Thoracic aorta (tissue), 2 donors: Measurements from ENCODE around the gene RPL13. TPM values are rescaled to one million over a fixed set of nuclear protein-coding genes. Genes with fewer than 3 reads are reported as not detected.
"Not testable (repeated sequence)": the region's sequence is repeated elsewhere in the genome, so short reads cannot be mapped to it uniquely, and the experiment has no call there.

ENCODE experiments used
- ATAC-seq: fragments of 150-250 bp; one replicate; pipeline ENCODE4 v1.8.0; 2017; ENCODE audit warnings: low read depth; ENCODE audit not compliant: insufficient number of reproducible peaks, low FRiP score
- DNase-seq: peaks from one replicate; pipeline ENCODE4 v3.0.0-alpha.2; 2020; ENCODE audit warnings: low spot score
- H3K27ac ChIP-seq, 2 donors: fragments of 200-600 bp; sonication (generic); 1 replicate in 1 of 2; 2 replicates in 1 of 2; pipeline ENCODE4 v1.5.1; 2016; ENCODE audit warnings: mild to moderate bottlenecking in 2 of 2, moderate library complexity in 2 of 2
- H3K27me3 ChIP-seq: fragments of 200-600 bp; sonication (generic); replicated peaks from 2 replicates; pipeline ENCODE4 v1.6.0; 2016; ENCODE audit warnings: mild to moderate bottlenecking; ENCODE audit not compliant: insufficient read depth
- H3K36me3 ChIP-seq: fragments of 200-600 bp; sonication (generic); one replicate; pipeline ENCODE4 v1.5.1; 2016
- H3K4me1 ChIP-seq, 2 donors: fragments of 200-600 bp; sonication (generic); 1 replicate in 1 of 2; 2 replicates in 1 of 2; pipeline versions ENCODE4 v1.5.1 to v1.6.0; 2016; ENCODE audit warnings: low read depth in 2 of 2, mild to moderate bottlenecking in 1 of 2; ENCODE audit not compliant: control insufficient read depth in 1 of 2
- H3K4me3 ChIP-seq: fragments of 200-600 bp; sonication (generic); 2 replicates; pipeline ENCODE4 v1.5.1; 2016; ENCODE audit warnings: mild to moderate bottlenecking
- H3K9me3 ChIP-seq: fragments of 200-600 bp; sonication (generic); 2 replicates; pipeline ENCODE4 v1.5.1; 2016
- total RNA-seq, 2 donors: library from RNA; depleted of rRNA; stranded (reverse); fragments of >200 nt; gene quantifications; one replicate each; pipeline versions ENCODE4 v1.1.0 to v1.2.3, GENCODE V29; 2016
- TF ChIP-seq, protein P1 (sequence below): fragments of 200-600 bp; sonication (generic); IDR thresholded peaks from one replicate; pipeline ENCODE4 v1.5.1; 2019; ENCODE audit warnings: antibody characterized with exemption

RPL13 gene
- total RNA-seq, 2 donors from 2014 or later, result 3,914 to 4,192 TPM

DNA sequence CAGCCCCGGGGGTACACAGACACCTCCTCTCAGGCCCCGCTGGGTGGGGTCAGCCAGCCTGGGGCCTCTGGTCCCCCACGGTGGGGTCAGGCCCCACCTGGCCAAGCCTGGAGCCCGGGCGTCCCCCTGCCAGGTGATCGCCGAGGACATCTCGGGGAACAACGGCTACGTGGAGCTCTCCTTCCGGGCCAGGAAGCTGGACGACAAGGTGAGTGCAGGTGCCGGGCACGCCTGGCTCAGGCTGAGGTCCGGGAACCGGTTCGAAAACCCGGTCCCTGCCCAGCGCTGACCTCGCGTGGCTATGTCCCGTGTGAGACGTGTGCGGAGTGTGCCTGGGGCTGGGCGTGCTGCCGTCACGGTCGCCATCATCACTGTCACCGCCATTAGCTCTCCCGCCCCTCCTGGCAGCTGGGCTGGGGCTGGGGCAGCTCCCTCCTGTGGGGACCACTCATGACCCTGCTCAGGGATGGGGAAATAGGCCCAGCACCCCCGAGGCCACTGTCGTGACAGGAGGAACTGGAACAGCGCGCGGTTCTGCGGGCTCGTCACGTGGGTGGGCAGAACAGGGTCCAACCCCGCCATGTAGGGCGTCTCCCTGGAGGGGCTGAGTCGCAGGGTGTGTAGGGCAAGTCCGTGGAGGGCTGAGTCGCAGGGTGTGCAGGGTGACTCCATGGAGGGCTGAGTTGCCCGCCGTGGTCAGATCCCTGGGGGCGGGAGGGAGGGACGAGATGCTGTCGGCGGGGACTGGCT is 23.6 kb downstream of the RPL13 start:
- Histone ChIP-seq H3K4me3 (no peak overlapping the region), H3K9me3 (no peaks in the 10 kb centered on the region), H3K36me3 (no peaks in the 10 kb centered on the region), H3K27me3 (no peaks in the 10 kb centered on the region), H3K27ac (no peak overlapping the region), H3K4me1 (no peaks in the 10 kb centered on the region)
- ATAC-seq (no peak), DNase-seq (no peak)
- TF ChIP-seq, protein P1, sequence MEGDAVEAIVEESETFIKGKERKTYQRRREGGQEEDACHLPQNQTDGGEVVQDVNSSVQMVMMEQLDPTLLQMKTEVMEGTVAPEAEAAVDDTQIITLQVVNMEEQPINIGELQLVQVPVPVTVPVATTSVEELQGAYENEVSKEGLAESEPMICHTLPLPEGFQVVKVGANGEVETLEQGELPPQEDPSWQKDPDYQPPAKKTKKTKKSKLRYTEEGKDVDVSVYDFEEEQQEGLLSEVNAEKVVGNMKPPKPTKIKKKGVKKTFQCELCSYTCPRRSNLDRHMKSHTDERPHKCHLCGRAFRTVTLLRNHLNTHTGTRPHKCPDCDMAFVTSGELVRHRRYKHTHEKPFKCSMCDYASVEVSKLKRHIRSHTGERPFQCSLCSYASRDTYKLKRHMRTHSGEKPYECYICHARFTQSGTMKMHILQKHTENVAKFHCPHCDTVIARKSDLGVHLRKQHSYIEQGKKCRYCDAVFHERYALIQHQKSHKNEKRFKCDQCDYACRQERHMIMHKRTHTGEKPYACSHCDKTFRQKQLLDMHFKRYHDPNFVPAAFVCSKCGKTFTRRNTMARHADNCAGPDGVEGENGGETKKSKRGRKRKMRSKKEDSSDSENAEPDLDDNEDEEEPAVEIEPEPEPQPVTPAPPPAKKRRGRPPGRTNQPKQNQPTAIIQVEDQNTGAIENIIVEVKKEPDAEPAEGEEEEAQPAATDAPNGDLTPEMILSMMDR, result no peak

DNA sequence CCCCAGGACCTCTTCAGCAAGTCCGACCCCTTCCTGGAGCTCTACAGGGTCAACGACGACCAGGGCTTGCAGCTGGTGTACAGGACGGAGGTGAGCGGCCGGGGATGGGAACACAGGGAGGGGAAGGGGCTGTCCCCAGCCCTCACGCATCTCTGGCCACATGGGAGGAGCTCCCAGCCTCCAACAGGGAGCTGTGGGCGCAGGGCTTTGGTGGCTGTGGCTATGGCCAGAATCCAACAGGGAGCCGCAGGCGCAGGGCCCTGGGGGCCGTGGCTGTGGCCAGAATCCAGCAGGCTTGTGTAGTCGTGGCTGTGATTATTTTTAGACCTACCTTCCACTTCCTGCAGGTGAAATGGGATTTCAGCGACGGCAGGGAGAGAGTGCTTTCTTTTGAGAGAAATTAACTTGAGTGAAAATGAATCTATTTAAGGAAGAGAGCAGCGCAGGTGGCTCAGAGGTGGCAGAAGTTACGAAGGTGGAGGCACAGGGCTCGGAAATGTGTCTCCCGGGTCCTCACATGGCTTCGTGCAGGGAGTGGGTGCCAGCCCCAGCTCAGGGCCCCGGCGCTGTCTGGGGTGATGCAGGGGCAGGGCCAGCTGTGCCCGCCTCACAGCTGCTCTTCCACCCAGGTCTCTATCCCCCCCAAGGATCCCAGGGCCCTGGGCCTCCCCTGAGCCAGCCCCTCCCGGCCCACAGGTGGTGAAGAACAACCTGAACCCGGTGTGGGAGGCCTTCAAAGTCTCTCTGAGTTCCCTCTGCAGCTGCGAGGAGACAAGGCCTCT is 24.5 kb downstream of the RPL13 start:
- ATAC-seq, result no peak
- no peak overlapping the region for H3K27ac ChIP-seq

DNA sequence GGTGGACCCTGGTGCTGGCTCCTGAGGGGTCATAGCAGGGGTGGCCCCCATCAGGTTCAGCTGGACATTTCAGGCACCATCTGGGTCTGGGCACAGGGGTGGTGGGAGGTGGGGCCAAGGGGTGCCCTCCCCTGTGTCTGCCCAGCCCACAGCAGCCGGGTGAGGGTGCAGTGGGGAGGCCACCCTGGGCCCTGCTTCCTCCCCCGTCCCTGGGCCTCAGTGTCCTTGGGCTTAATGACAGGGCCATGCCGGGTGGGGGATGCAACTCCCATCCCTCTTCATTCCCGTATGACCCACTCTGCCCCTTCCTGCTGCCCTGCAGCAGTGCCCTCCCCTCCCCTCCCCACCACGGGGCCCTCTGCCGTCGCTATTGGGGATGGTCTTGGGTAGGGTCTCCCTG is 25.7 kb downstream of the RPL13 start:
- TF ChIP-seq, protein P1, result no peak
- H3K4me1 ChIP-seq, result no peaks in the 10 kb centered on the region
- no peaks in the 10 kb centered on the region for H3K36me3 ChIP-seq
- no peak overlapping the region for H3K27ac ChIP-seq
- H3K27me3 ChIP-seq, result no peaks in the 10 kb centered on the region
- no peak overlapping the region for H3K4me3 ChIP-seq
- no peaks in the 10 kb centered on the region for H3K9me3 ChIP-seq
- DNase-seq, result no peak
- no peak for ATAC-seq

More for the DNA sequence above, 24.5 kb downstream of the RPL13 start:
- Histone ChIP-seq H3K4me3 (no peak overlapping the region), H3K4me1 (no peaks in the 10 kb centered on the region), H3K9me3 (no peaks in the 10 kb centered on the region), H3K27me3 (no peaks in the 10 kb centered on the region), H3K36me3 (no peaks in the 10 kb centered on the region)
- no peak for DNase-seq
- TF ChIP-seq, protein P1, result no peak

DNA sequence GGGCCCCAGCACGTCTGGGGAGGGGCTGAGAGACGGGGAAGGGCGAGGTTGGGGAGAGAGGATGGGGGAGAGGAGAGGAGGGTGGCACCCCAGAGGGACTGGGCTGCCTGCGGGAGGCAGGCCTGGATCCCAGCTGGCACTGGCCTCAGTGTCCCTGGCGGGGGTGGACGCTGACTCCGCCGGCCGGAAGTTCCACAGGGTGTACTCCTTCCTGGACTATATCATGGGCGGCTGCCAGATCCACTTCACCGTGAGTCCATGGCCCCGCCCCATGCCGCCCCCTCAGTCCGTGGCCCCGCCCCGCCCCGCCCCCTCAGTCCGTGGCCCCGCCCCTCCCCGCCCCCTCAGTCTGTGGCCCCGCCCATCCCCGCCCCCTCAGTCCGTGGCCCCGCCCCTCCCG is 26.4 kb downstream of the RPL13 start:
- H3K4me3 ChIP-seq, result no peak overlapping the region
- TF ChIP-seq, protein P1, result no peak
- ATAC-seq (no peak), DNase-seq (no peak)
- H3K4me1 ChIP-seq, result no peaks in the 10 kb centered on the region
- no peak overlapping the region for H3K27ac ChIP-seq
- H3K36me3 ChIP-seq, result no peaks in the 10 kb centered on the region
- H3K27me3 ChIP-seq, result no peaks in the 10 kb centered on the region
- no peaks in the 10 kb centered on the region for H3K9me3 ChIP-seq

DNA sequence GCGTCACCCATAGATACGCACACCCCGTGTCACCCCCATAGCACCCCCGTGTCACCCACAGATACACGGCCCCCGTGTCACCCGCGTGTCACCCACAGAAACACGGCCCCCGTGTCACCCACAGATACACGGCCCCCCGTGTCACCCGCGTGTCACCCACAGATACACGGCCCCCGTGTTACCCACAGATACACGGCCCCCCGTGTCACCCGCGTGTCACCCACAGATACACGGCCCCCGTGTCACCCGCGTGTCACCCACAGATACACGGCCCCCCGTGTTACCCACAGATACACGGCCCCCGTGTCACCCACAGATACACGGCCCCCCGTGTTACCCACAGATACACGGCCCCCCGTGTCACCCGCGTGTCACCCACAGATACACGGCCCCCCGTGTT is 27.2 kb downstream of the RPL13 start:
- not testable (repeated sequence) for ATAC-seq, H3K4me1 ChIP-seq, H3K9me3 ChIP-seq, H3K4me3 ChIP-seq, H3K27me3 ChIP-seq, H3K27ac ChIP-seq, H3K36me3 ChIP-seq, DNase-seq
